ENCODE results near the gene AKAP13.
A peak's percentile ranks its signal among the peaks of the same experiment; 100 is the strongest.
"Not testable (repeated sequence)": the region's sequence is repeated elsewhere in the genome, so short reads cannot be mapped to it uniquely, and the experiment has no call there.

AKAP13 gene

DNA sequence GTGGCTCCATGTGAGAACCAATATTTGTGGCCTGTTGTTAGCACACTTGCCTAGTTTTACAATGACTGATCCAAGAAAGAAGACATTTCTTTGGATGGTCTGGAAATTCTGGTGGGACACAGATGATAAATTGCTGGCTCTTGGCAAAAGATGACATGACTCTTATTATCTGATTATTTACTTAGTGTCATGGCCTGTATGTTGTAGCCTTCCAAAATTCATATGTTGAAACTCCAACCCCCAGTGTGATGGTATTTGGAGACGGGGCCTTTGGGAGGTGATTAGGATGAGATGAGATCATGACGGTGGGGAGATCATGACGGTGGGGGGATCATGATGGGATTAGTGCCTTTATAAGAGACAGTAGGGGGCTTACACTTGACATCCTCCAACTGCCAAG, 30.0 kb upstream of the AKAP13 start:
- no peak for DNase-seq (ENCODE audit: low read depth)

DNA sequence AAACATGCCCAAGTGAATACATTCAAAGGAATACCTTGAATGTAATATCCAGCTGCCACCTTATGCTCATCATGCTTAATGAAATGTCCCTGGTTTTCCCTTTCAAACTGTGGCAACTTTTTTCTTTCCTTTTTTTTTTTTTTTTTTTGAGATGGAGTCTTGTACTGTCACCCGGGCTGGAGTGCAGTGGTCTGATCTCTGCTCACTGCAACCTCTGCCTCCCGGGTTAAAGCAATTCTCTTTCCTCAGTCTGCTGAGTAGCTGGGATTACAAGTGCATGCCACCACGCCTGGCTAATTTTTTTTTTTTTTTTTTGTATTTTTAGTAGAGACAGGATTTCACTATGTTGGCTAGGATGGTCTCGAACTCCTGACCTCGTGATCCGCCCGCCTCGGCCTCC, 28.9 kb upstream of the AKAP13 start:
- DNase-seq (ENCODE audit: low read depth): not testable (repeated sequence)

DNA sequence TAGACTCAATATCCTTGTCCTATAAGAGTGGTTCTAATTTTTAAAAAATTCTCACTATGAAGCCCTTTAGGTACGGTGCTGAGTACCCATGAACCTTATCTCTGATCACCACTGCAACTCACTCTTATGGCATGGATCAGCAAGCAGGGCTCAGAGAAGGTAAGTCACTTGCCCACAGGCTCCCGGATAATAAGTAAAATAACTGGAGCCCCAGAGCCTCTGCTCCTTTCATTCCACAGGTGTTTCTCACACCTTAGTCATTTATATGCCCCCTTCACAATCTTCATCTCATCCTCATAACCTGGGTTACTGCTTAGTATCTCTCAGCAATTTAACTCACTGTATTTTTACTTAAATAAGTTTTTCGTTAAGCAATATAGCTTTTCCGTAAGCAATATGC, 28.4 kb upstream of the AKAP13 start:
- no peak for DNase-seq (ENCODE audit: low read depth)

DNA sequence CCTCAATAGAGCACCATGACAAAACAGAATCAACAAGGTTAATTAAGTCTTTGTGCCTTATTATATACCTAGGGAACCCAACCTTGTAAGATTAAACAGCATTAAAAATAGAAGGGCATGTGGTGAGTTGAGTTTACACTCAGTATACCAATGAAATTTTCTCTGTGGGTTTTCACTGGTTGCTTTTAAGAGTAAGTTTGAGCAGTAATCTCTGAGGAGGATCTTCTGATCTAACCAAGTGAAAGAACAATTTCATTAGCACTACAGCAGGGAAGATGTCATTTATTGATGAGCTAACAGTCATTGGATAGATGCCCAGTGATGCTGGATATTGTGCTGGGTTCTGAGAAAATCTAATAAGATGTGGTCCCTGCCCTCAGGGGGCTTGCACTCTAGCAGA, 26.9 kb upstream of the AKAP13 start:
- no peak for DNase-seq (ENCODE audit: low read depth)

DNA sequence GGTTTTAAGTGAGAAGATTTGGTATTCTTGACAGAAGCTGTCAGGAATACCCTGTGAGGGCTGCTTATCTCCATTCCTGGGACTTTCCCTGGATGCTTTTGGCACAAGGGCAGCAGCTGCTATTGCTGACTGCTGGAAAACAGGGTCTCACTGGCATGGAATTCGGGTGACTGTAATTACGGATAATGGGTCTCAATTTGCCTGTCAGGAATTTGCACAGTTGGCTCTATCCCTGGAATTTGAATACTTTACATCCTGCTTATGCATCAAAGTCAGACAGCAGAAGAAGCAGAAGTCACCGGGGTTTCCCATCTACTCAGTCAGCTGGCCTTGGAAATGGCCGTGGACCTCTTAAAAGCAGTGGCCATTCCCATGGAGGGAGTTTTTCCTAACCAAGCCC, 25.9 kb upstream of the AKAP13 start:
- no peak for DNase-seq (ENCODE audit: low read depth)

DNA sequence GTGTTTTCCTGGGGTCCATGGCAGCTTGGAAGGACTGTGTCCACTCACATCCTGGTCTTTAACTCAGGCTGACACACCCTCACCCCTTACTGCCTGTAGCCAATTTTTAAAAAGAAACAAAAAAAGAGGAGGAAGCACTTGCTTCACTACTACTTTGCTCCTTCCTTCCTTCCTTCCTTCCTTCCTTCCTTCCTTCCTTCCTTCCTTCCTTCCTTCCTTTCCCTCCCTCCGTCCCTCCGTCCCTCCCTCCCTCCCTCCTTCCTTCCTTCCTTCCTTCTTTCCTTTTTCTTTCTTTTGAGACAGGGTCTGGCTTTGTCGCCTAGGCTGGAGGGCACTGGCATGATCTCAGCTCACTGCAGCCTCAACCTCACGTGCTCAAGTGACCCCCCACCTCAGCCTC, 25.5 kb upstream of the AKAP13 start:
- DNase-seq (ENCODE audit: low read depth): no peak

DNA sequence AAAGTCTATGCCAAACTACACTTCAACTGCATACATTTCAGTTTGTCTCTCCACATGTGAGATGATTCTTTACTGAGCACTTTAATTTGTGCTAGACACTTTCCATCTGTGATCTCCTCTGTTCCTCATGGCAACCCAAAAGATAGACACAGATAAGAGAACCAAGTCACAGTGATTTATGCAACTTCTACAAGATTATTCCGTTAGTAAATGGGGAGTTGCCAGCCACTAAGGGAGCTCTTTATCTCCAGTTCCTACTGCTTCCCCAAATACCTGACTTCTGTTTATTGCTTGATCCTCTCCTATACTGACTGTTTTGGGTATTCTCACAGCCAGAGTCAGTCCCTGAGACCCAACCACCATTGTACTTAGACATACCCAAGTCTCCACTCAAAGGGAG, 24.1 kb upstream of the AKAP13 start:
- DNase-seq (ENCODE audit: low read depth): no peak

DNA sequence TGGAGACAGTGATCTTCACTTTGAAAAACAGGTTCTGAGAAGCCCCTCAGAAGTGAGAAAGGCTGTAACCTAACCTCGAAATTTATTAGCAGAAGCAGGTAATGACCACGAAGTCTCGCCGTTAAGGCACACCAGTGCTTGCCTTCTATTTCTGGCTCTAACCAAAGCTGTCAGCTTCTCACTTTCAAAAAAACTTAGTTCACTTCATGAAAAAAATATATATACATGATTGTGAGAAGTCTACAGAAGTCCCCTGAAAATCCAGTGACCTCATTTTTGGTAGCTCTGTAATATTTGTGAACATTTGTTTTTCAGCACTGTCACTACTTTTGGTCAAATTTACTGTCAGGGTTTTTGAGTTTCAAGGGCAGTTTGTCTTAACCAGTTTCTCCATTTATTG, 19.1 kb upstream of the AKAP13 start:
- DNase-seq (ENCODE audit: low read depth): no peak

DNA sequence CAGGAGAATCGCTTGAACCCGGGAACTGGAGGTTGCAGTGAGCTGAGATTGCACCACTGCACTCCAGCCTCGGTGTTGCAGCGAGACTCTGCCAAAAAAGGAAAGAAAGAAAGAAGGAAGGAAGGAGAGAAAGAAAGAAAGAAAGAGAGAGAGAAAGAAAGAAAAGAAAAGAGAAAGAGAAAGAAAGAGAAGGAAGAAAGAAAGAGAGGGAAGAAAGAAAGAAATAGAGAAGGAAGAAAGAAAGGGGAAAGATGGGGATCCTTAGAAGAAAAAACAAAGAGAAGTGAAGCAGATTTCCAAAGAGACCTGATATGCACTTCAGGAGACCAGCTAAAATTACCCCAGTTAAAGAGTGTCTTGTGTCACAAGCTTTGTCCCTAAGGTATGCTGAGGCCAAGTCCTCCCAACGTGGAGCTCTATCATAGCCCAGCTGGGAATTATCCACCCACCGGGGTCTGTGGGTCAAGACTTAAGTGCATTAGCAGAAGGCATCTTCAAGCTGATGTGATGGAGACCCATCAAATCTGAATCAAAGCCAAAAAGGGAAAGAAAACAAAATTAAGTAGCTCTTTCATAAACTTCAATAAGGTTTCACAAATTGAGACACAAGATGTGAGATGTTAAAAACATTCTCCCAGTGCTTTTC, 17.8 kb upstream of the AKAP13 start:
- no peak for DNase-seq (ENCODE audit: low read depth)

DNA sequence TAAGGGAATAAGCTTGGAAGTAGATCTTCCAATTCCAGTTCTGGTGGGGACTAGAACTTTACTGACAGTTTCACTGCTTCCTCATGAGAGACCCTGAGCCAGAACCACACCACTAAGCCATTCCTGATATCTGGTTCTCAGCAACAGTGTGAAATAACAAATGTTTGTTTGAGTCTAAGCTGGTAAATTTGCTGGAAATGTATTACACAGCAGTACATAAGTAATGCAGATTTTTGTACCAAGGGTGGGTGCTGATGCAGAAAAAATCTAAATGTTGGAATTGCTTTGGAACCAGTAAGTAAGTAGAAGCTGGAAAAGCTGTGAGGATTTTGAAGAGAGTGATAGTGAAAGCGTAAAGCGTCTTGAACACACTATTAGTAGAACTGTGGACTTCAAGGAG, 14.4 kb upstream of the AKAP13 start:
- DNase-seq (ENCODE audit: low read depth): no peak

DNA sequence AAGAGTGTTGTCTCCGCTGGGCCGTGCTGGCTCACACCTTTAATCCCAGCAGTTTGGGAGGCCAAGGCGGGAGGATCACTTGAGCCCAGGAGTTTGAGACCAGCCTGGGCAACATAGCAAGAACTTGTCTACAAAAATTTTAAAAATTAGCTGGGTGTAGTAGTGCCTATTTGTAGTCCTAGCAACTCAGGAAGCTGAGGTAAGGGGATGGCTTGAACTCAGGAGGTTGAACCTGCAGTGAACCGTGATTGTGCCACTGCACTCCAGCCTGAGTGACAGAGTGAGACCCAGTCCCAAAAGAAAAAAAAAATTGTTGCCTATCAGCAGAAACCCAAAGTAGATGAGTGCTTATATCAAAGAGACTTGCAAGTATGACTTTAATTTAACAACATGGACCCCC, 12.7 kb upstream of the AKAP13 start:
- no peak for DNase-seq (ENCODE audit: low read depth)

DNA sequence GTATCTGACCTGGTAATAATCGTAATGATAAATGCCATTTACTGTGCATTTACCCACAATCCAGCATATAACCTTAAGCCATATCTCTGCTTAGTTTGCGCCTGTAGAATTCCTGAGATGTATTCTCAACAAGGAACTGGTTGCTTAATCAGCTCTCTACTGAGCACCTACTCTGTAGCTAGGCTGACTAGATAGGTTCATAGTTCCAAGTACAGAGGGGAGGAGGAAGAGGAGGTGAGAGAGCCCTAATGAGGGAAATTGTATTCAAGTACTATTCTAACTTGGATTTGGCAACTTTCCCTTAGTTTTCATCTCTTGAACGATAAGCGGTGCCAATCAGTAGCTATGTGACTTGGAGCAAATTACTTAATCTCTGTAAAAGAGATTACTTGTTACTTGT, 5.6 kb upstream of the AKAP13 start:
- no peak for DNase-seq (ENCODE audit: low read depth)

DNA sequence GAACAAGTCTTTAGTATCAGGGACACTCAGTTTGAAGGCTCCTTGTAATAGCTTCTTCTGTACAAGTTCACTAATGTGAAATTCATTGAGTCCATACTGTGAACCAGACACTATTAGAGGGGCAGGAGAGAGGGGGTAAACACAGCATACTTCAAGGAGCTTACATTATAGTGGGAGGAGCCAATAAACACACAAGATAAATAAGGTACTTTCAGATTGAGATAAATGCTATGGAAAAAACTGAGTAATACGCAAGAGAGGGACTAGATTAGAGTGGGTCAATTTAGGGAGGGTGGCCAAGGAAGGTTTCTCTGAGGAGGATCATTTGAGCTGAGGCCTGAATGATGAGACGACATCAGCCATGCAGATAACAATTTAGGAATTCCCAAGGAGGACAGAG, 3.1 kb upstream of the AKAP13 start:
- DNase-seq (ENCODE audit: low read depth): no peak

DNA sequence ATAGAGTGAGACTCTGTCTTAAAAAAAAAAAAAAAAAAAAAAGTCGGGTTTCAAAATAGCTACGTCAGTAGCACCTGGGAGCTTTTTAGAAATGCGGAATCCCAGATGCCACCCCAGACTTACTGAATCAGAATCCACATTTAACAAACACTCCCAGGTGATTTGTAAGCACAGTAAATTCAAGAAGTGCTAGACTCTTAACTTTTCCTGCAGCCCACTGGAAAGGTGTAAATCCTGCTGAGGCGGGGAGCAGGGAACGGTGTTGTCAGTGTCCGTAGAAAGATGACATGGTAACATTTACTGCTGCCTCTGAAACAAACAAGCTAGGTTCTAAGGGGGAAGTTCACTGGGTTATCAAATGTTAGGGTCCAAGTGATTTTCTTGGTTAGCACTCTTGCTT, 2.4 kb upstream of the AKAP13 start:
- no peak for DNase-seq (ENCODE audit: low read depth)

DNA sequence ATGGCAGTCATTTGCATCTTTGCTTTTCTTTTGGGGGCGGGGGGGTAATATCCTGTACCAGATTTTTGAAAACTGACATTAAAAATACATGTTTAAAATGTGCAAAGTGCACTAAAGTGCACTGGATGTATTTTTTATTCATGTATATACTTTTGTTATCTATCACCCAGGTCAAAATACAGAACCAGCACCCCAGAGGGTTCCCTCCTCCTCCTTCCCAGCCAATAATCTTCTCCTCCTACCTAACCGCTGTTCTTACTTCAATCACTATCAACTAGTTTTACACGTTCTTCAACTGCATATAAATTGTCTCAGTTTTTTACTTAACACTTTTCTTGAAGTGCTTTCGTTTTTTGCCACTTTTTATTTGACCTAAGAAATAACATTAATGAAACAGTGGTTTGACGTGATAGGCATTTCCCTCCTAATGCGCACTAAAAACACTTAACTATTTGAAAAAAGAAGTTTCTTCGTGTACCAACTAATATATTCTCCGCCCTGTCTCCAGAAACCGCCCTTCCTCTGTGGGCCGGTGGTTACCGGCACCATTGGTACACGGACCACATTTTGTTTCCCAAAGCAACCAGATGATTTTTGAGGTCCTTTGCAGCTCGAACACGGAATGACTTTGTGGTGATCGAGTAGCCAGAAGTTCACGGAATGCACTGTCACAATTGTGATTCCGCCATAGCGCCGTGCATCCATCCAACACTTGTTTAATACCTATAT, 836 bp upstream of the AKAP13 start:
- peak; percentile 32 for DNase-seq (ENCODE audit: low read depth)

DNA sequence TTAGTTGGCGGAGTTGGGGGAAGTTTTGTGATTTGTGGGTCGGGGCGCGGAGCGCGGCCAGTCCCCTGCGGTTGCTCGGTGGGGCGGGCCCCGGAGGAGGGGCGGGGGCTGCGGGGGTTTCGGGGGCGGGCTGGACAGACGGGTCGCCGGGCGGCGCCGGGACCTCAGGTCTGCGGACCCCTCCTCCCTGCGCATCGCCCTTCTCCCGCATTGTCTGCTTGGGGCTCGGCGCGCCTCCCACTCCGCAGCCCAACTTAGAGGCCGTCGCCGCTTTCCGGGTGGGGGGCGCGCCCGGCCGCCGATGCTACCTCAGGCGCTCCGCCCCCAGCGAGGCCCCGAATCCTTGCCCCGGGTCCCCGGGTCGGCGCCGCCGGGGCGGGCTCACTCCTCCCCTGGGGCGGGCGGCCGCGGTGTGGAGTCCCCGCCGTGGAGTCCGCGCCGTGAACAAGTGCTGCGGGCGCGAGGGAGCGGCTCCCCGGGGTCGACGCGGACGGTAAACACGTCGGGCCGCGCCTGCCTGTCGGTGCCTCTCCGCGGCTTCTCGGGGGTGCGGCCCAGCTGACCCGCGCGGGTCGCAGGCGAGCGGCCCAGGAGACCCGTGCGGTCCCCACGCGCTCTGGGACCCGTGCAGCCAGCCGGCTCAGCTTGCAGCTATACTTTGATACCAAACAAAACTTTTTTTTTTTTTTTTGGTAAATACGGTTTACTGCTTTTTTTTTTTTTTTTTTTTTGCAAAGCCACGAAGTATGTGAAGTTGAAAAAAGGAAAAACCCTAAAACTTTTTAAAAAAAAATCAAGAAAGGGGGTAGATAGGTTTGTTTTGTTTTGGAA, 624 bp downstream of the AKAP13 start:
- peak; percentile 52 for DNase-seq (ENCODE audit: low read depth)

DNA sequence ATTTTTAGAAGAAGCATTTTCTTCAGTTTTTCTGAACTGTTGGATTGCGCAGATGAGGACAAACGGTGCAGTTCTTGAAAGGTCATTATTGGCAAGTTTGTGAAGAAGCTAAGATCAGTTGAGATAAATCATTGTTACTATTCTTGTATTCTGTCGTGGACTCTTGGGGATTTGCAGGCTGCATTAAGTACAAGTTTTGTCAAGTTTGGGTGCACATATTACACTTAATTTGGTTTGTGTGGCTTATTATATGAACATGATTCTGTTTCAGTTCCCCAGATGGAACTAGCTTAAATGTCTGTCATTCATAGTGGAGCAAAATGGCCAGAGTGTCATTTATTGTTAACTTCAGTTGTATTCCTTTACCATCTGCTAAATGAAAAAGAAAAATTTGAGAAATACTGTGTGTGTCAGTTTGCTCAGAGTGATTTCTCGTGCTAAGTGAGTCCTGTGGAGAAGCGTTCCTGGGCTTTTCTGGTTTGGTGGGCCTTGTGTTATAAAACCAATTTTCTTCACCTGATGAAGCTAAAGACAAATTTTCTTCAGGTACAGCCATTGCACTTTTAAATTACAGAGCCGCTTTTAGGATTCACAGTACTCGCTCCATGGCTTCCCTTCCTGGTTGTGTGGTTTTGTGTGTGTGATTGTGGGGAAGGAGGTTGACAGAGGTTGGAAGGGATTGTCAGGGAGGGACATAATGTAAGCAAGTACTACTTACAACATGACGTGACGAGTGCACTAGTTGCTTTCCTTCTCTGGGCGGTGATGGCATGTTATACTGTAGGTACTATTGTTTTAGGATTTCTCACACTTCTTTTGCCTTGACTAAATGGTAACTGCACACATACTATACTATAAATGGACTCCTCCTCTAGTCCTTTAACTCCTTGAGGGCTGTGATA, 1.7 kb downstream of the AKAP13 start:
- DNase-seq (ENCODE audit: low read depth): no peak

DNA sequence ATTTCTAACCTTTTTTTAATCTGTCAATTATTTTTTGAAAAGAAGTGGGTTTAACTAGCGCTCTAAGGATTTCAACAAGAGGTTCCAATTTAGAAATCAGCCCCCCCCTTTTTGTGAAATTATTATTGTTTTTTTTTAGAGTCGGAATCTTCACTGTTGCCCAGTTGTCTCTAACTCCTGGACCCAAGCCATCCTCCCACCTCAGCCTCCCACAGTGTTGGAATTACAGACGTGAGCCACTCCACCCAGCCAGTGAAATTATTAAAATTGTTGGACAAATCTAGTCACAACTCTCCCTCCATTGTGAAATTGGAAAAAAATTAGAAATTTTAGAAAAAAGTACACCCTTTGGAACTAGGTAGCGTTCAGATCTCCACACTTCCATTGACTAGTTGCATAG, 2.5 kb downstream of the AKAP13 start:
- DNase-seq (ENCODE audit: low read depth): no peak

DNA sequence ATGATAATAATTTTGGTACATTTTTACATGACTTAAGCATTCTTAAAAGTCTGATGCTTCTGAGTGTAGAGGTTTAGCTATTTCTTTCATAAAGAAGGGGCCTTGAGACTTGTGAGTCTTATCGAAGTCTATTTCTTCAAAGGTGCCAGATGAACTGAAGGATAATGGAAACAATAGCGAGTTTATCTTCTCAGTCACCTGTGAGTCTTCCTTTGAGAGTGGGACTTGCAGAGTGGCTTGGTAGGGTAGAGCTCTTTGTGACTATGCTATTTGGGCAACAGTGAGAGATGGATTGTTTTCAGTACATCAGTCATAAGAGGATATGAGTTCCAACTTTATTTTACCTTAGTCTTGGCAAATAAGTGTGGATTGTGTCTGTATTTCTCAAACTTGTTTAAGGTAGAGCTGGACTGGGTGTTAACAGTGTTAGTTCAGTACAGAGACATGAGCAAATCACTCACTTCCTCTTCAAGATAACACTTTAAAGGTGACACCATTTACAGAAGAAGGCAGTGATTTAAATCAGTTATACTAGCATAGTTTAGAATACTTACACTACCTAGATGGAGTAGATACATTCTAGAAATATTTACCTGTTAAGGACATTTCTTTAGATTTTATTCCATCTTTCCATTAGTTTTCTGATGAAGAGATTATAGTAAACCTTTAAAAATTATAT, 3.2 kb downstream of the AKAP13 start:
- DNase-seq (ENCODE audit: low read depth): no peak

DNA sequence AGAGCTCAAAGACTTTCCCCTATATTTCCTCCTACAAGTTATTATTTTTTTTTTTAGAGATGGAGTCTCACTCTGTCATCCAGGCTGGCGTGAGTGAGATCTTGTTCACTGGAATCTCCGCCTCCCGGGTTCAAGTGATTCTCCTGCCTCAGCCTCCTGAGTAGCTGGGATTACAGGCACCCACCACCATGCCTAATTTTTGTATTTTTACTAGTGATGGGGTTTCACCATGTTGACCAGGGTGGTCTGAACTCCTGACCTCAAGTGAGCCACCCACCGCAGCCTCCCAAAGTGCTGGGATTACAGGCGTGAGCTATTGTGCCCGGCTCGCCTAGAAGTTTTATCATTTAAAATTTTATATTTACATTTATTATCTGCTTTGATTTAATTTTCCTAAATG, 5.9 kb downstream of the AKAP13 start:
- DNase-seq (ENCODE audit: low read depth): no peak

DNA sequence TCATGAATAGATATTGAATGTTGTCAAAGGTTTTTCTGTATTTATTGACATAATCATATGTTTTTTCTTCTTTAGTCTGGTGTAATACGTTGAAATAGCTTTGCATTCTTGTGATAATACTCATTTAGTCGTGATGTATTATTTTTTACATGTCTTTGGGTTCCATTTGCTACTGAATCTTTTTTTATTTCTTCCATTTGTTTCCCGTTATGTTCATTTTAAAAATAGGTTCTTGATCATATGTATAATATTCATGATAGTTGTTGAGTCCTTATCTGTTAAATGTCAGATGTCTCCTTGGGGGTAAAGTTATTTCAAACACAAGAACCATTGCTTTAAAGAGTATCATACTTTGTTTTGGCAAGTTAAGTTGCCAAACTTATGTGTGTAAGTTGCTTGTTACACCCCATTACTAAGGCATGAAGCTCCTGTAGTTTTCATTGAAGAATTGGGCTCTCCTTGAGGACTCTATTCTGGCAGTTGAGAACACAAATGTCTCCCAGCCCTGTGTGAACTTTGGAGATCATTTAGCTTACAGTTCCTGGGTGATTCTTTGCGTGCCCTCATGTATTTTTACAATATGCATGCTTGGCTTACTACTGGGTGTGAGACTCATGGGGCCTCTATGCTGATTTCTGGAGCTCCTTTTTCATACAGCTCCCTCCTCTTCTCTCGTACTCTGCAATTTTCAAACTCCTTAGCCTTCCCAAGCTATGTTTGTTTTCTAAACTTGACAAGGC, 8.3 kb downstream of the AKAP13 start:
- DNase-seq (ENCODE audit: low read depth): no peak
